DMS 273 treated with DMSO at 0.1 percent for 48 hours (cell line): ENCODE measurements around the gene GALNT17.

Experiments
- DNase-seq: peaks from one replicate; lab custom pipeline; 2025; lab: John Stamatoyannopoulos, UW

The GALNT17 gene

DNA sequence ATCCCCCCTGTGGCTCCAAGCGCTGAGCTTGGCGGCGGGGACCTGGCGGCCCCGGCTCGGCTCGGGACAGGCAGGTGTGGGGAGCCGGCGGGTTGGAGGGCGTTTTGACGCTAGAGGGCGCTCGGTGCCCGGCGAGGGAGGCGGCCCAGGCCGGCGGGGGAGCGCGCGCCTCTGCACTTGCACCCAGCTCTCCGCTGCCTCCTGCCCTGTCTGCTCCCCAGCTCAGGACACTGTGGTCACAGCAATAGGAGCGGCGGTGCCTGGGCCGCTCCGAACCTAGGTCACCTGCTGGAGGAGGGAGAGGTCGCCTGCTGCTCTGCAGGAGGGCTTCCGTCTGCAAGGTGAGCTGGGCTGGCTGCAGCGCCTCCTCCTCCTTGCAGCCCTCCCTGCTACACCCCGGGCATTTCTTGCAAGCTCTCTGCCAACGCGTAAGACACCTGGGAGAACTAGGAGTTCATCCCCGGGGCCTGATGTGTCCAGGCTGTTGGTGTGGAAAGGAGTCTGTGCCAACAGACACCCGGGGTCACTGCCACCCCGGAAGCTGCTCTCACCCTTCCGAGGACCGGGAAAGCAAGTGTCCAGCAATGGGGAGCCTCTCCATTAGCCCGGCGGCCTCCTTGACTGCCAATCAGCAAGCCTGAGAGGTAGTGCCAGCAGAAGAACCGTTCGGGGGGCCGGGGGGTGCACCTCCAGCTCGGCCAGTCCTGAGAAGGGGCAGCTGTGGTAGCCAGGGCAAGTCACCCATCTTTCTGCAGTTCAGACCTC lies 620.4 kb downstream of the GALNT17 start:
- peak; percentile 38 for DNase-seq

- no peak for DNase-seq
Measured at GRCh38 chr7:71753236-71753635, 621.3 kb downstream of the GALNT17 start.

DNA sequence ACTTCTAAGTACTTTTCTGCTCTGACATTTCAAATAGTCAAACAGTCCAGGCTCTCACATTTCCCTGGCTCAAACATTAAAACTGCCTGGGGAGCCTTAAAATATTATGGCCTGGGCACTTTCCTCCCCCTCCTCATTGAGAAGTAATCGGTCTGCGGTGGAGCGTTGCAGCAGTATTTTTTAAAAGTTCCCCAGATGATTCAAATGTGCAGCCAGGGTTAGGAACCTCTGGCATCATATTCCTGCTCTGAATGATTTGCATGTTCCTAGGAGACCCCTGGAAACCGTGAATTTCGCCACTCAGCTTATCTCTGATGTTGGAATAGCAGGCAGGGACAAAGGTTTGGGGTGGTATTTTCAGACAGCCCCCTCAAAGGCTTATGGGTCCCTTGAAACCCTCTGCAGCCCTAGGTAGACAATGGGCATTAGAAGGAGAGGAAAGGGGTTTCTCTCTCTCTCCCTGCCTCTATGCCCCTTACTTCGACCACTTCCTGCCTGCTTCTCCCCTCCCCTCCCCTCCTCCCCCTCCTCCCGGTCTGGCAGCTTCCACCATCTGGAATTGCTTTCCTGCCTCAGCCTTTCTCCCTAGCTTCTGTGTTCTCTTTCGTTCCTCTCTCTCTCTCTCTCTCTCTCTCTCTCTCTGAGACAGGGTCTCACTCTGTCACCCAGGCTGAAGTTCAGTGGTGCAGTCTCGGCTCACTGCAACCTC lies 622.2 kb downstream of the GALNT17 start:
- DNase-seq = no peak

- no peak for DNase-seq
Measured at GRCh38 chr7:71754828-71755227, 622.9 kb downstream of the GALNT17 start.

DNA sequence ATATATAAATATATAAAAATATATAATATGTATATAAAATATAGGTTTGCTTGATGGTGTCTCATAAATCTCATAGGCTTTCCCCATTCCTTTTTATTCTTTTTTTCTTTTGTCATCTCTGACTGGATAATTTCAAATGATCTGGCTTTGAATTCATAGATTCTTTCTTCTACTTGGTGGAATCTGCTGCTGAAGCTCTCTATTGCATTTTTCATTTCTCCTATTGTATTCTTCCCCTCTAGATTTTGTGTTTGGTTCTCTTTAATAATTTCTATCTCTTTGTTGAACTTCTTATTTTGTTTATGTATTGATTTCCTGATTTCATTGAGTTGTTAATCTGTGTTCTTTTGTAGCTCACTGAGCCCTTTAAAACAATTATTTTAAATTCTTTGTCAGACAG lies 629.4 kb downstream of the GALNT17 start:
- DNase-seq = no peak
